ENCODE measurements around the gene LRRC72. TPM values are rescaled to one million over a fixed set of nuclear protein-coding genes. Genes with fewer than 3 reads are reported as not detected.
"Not testable (repeated sequence)": the region's sequence is repeated elsewhere in the genome, so short reads cannot be mapped to it uniquely, and the experiment has no call there.

Gene LRRC72
- total RNA-seq, 4 donors from 2014 or later = not detected

GRCh38 chr7:16502303-16502702, 24.3 kb upstream of the LRRC72 start:
- Histone ChIP-seq H3K27me3 (no peaks in the 10 kb centered on the region), H3K36me3 (no peaks in the 10 kb centered on the region), H3K9me3 (no peaks in the 10 kb centered on the region), H3K27ac (no peak overlapping the region), H3K4me1 (no peaks in the 10 kb centered on the region), H3K4me3 (no peak overlapping the region)
- DNase-seq (ENCODE audit: low spot score in 2 of 2) = no peak
- WGBS = 93% methylated on average over 19 of the region's 19 CpGs
- TF ChIP-seq CTCF (IDR thresholded peaks at IDR 0.05) (no peak), POLR2AphosphoS5 (IDR thresholded peaks at IDR 0.05) (no peak), EP300 (IDR thresholded peaks at IDR 0.05) (no peak), POLR2A (IDR thresholded peaks at IDR 0.05) (no peak)

- TF ChIP-seq CTCF (IDR thresholded peaks at IDR 0.05) (no peak), EP300 (IDR thresholded peaks at IDR 0.05) (no peak), POLR2AphosphoS5 (IDR thresholded peaks at IDR 0.05) (no peak), POLR2A (IDR thresholded peaks at IDR 0.05) (no peak)
- Histone ChIP-seq H3K9me3 (no peaks in the 10 kb centered on the region), H3K4me1 (no peaks in the 10 kb centered on the region), H3K27me3 (no peaks in the 10 kb centered on the region), H3K4me3 (no peak overlapping the region), H3K36me3 (no peaks in the 10 kb centered on the region), H3K27ac (no peak overlapping the region)
- DNase-seq (ENCODE audit: low spot score in 2 of 2) = no peak
- WGBS = 94% methylated on average over 6 of the region's 6 CpGs
Measured at GRCh38 chr7:16504019-16504418, 22.6 kb upstream of the LRRC72 start.

- H3K9me3 ChIP-seq; DNase-seq (ENCODE audit: low spot score in 2 of 2); H3K27me3 ChIP-seq; H3K27ac ChIP-seq; H3K4me3 ChIP-seq; H3K36me3 ChIP-seq; H3K4me1 ChIP-seq: not testable (repeated sequence)
- WGBS = 90% methylated on average over 5 of the region's 5 CpGs
Measured at GRCh38 chr7:16506422-16506821, 20.2 kb upstream of the LRRC72 start.

- Histone ChIP-seq H3K9me3 (no peaks in the 10 kb centered on the region), H3K27ac (no peak overlapping the region), H3K27me3 (no peaks in the 10 kb centered on the region), H3K4me3 (no peak overlapping the region), H3K36me3 (no peaks in the 10 kb centered on the region), H3K4me1 (no peaks in the 10 kb centered on the region)
- TF ChIP-seq EP300 (IDR thresholded peaks at IDR 0.05) (no peak), POLR2AphosphoS5 (IDR thresholded peaks at IDR 0.05) (no peak), POLR2A (IDR thresholded peaks at IDR 0.05) (no peak), CTCF (IDR thresholded peaks at IDR 0.05) (no peak)
- no peak for DNase-seq (ENCODE audit: low spot score in 2 of 2)
Measured at GRCh38 chr7:16509829-16510228, 16.8 kb upstream of the LRRC72 start.

GRCh38 chr7:16511314-16511713, 15.3 kb upstream of the LRRC72 start:
- no peak for TF ChIP-seq POLR2A (IDR thresholded peaks at IDR 0.05)
- TF ChIP-seq EP300 (IDR thresholded peaks at IDR 0.05) = no peak
- TF ChIP-seq POLR2AphosphoS5 (IDR thresholded peaks at IDR 0.05) = no peak
- no peak for TF ChIP-seq CTCF (IDR thresholded peaks at IDR 0.05)
- Histone ChIP-seq H3K4me3 (no peak overlapping the region), H3K4me1 (no peaks in the 10 kb centered on the region), H3K27me3 (no peaks in the 10 kb centered on the region), H3K36me3 (no peaks in the 10 kb centered on the region), H3K9me3 (no peaks in the 10 kb centered on the region), H3K27ac (no peak overlapping the region)
- WGBS = 91% methylated on average over 5 of the region's 5 CpGs
- DNase-seq (ENCODE audit: low spot score in 2 of 2) = no peak

GRCh38 chr7:16512097-16512496, 14.5 kb upstream of the LRRC72 start:
- no peaks in the 10 kb centered on the region for H3K9me3 ChIP-seq
- no peaks in the 10 kb centered on the region for H3K27me3 ChIP-seq
- H3K4me3 ChIP-seq = no peak overlapping the region
- no peak for DNase-seq (ENCODE audit: low spot score in 2 of 2)
- H3K36me3 ChIP-seq = no peaks in the 10 kb centered on the region
- no peak for TF ChIP-seq POLR2A (IDR thresholded peaks at IDR 0.05)
- no peak for TF ChIP-seq CTCF (IDR thresholded peaks at IDR 0.05)
- no peak for TF ChIP-seq POLR2AphosphoS5 (IDR thresholded peaks at IDR 0.05)
- no peak for TF ChIP-seq EP300 (IDR thresholded peaks at IDR 0.05)
- H3K4me1 ChIP-seq = no peaks in the 10 kb centered on the region
- no peak overlapping the region for H3K27ac ChIP-seq
- 85% methylated on average over 7 of the region's 7 CpGs for WGBS

Data from suprapubic skin (tissue), 4 donors.